K562 (cell line): ENCODE measurements around the gene DRC1. TPM values are rescaled to one million over a fixed set of nuclear protein-coding genes. Genes with fewer than 3 reads are reported as not detected.
"Not testable (repeated sequence)": the region's sequence is repeated elsewhere in the genome, so short reads cannot be mapped to it uniquely, and the experiment has no call there.

Experiments used
- ATAC-seq: fragments of 200-7000 bp; cut with Tn5 transposase; 3 replicates; pipeline ENCODE4 v1.9.1; 2020; ENCODE audit warnings: moderate library complexity
- BruUV-seq: library from RNA; stranded (reverse); fragments of 400-500 nt; replicated peaks from 2 replicates; lab custom pipeline; 2021; lab: Mats Ljungman, UMichigan
- CTCF ChIA-PET: fragments of 300-600 bp; formaldehyde crosslinking; extraction: SDS; loops from one replicate; lab custom pipeline; 2021; ENCODE audit warnings: low intra/inter-chr PET ratio; lab: Yijun Ruan, JAX
- POLR2A ChIA-PET: fragments of 300-600, 350-650 bp; sonication (Branson Sonifier 250); formaldehyde crosslinking; extraction: SDS; loops from one replicate; lab custom pipeline; 2021; ENCODE audit warnings: antibody characterized with exemption, inconsistent platforms; lab: Yijun Ruan, JAX
- DNase-seq, 4 experiments: peaks; one replicate each; pipeline versions ENCODE4 v3.0.0 to v3.0.0-alpha.2; 2011 to 2018; ENCODE audit warnings: low spot score in 3 of 4, mixed read lengths in 3 of 4; ENCODE audit errors: extremely low read depth in 1 of 4
- FAIRE-seq: peaks from 2 replicates; lab custom pipeline; 2011; peaks lifted over from hg19 to GRCh38; lab: Jason Lieb, UNC
- H2AFZ ChIP-seq: 2 replicates; pipeline ENCODE4 v1.6.0; 2011; ENCODE audit warnings: low read depth, low read length, control low read depth, inconsistent platforms
- H3K27ac ChIP-seq: fragments of 200-600 bp; 3 replicates; pipeline ENCODE4 v1.8.0; 2011; ENCODE audit warnings: low read depth, mild to moderate bottlenecking, control low read depth, inconsistent platforms, low read length, moderate library complexity, mixed read lengths; ENCODE audit errors: extremely low read depth
- H3K27me3 ChIP-seq, 2 experiments: fragments of 300-600 bp in 1 of 2; 2 replicates in 1 of 2; 3 replicates in 1 of 2; pipeline versions ENCODE4 v1.6.0 to v1.8.0; 2011; ENCODE audit warnings: inconsistent platforms in 2 of 2, low read length in 2 of 2, mild to moderate bottlenecking in 1 of 2, mixed read lengths in 1 of 2, moderate library complexity in 1 of 2; ENCODE audit not compliant: control insufficient read depth in 2 of 2, insufficient read depth in 2 of 2
- H3K36me3 ChIP-seq: fragments of 300-600 bp; 3 replicates; pipeline ENCODE4 v1.8.0; 2011; ENCODE audit warnings: mild to moderate bottlenecking, low read length, inconsistent platforms; ENCODE audit not compliant: control insufficient read depth, insufficient read depth
- H3K4me1 ChIP-seq, 2 experiments: fragments of 200-600 bp in 1 of 2; replicated peaks in 1 of 2; 2 replicates in 1 of 2; 3 replicates in 1 of 2; pipeline versions ENCODE4 v1.5.1 to v1.8.0; 2011; ENCODE audit warnings: inconsistent platforms in 2 of 2, low read length in 2 of 2, mild to moderate bottlenecking in 1 of 2, mixed read lengths in 1 of 2, moderate library complexity in 1 of 2; ENCODE audit not compliant: control insufficient read depth in 2 of 2, insufficient read depth in 2 of 2
- H3K4me2 ChIP-seq: 2 replicates; pipeline ENCODE4 v1.6.1; 2011; ENCODE audit warnings: low read length, control low read depth, inconsistent platforms, mixed read lengths; ENCODE audit not compliant: insufficient read depth
- H3K4me3 ChIP-seq: fragments of 200-600 bp; sonication (generic), shearing (Covaris generic); 2 replicates; pipeline ENCODE4 v1.5.1; 2016; ENCODE audit warnings: control low read depth, inconsistent platforms
- H3K79me2 ChIP-seq: fragments of 200-600 bp; 3 replicates; pipeline ENCODE4 v1.8.0; 2011; ENCODE audit warnings: low read length, inconsistent platforms; ENCODE audit not compliant: control insufficient read depth, insufficient read depth
- H3K9ac ChIP-seq, 2 experiments: 2 replicates each; pipeline versions ENCODE4 v1.6.0 to v1.6.1; 2011; ENCODE audit warnings: low read depth in 2 of 2, low read length in 2 of 2, control low read depth in 1 of 2, inconsistent platforms in 1 of 2, mild to moderate bottlenecking in 1 of 2, mixed read lengths in 1 of 2; ENCODE audit not compliant: insufficient read depth in 1 of 2
- H3K9me1 ChIP-seq: one replicate; pipeline ENCODE4 v1.6.0; 2011; ENCODE audit warnings: inconsistent platforms, mild to moderate bottlenecking, low read length, moderate library complexity; ENCODE audit not compliant: control insufficient read depth, insufficient read depth
- H3K9me3 ChIP-seq: replicated peaks from 2 replicates; pipeline ENCODE4 v1.5.1; 2011; ENCODE audit warnings: low read depth, low read length, inconsistent platforms; ENCODE audit not compliant: control insufficient read depth, insufficient read depth
- H4K20me1 ChIP-seq: replicated peaks from 2 replicates; pipeline ENCODE4 v1.6.1; 2011; ENCODE audit warnings: low read length, inconsistent platforms, mixed read lengths; ENCODE audit not compliant: control insufficient read depth, insufficient read depth
- WGBS: fragments of 100-300 bp; shearing (Covaris generic); methylation state at CpG from one replicate; pipeline ENCODE4 v1.1.6; 2016; ENCODE audit warnings: low coverage, mixed read lengths; ENCODE audit not compliant: insufficient coverage; ENCODE audit errors: missing lambda C conversion rate; 5-methylcytosine and 5-hydroxymethylcytosine counted together
- in situ Hi-C: fragments of 300-500 bp; cut with MboI; formaldehyde crosslinking; loops from 4 replicates; pipeline ENCODE4 v1.15.0; 2018; ENCODE audit warnings: inconsistent platforms, mixed read lengths
- intact Hi-C: fragments of 100-400 bp; cut with micrococcal nuclease; formaldehyde crosslinking; loops from 2 replicates; pipeline ENCODE4 v1.14.2; 2022
- polyA plus RNA-seq, 8 experiments: library from polyadenylated mRNA; depleted of rRNA in 4 of 8; stranded (reverse) in 5 of 8; unstranded in 3 of 8; fragments of >200 nt; fragmentation: Nextera tagmentation in 2 of 8; fragmentation: Illumina TruSeq in 1 of 8; extraction: Ambion mirVana in 2 of 8; extraction: Trizol in 1 of 8; gene quantifications; 2 replicates each; pipeline versions ENCODE4 v1.2.1 to v1.2.3, GENCODE V29; 2011 to 2014; ENCODE audit warnings: inconsistent platforms in 1 of 8, missing spikeins in 1 of 8
- total RNA-seq, 7 experiments: library from RNA; depleted of rRNA in 6 of 7; stranded (reverse); fragments of >200 nt in 6 of 7; fragmentation: Illumina TruSeq in 2 of 7; extraction: Trizol in 2 of 7; gene quantifications; 2 replicates each; pipeline versions ENCODE4 v1.2.1 to v1.2.3, GENCODE V29; 2011 to 2021; ENCODE audit warnings: low replicate concordance in 1 of 7

The DRC1 gene
- total and polyA plus RNA-seq, 9 of the 15 experiments (the other 6 are each of a cell fraction or from before 2014, with no cell fraction given), result 0.07 to 0.10 TPM; not detected in 7

DNA sequence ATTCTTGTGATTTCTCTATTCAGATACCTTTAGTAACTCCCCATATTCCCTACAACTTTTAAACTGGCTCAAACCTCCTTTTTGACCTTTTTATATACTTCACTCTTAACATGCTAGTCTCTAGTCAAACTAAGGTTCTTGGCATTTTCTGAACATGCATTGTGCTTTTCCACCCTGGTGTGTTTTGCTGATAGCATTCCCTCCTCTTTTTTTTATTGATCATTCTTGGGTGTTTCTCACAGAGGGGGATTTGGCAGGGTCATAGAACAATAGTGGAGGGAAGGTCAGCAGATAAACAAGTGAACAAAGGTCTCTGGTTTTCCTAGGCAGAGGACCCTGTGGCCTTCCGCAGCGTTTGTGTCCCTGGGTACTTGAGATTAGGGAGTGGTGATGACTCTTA lies 32.1 kb upstream of the DRC1 start:
- H2AFZ ChIP-seq, H3K9me1 ChIP-seq, DNase-seq, BruUV-seq, ATAC-seq, H3K27ac ChIP-seq, H3K27me3 ChIP-seq, H3K4me2 ChIP-seq, H3K9ac ChIP-seq, H3K4me1 ChIP-seq, CTCF ChIA-PET, H4K20me1 ChIP-seq, intact Hi-C loops, POLR2A ChIA-PET, FAIRE-seq, H3K4me3 ChIP-seq, in situ Hi-C loops, H3K9me3 ChIP-seq: not testable (repeated sequence)
- peaks cover 12% of the 10 kb centered on the region; the same call in 2 of the 3 replicates for H3K79me2 ChIP-seq
- H3K36me3 ChIP-seq, result peaks cover 72% of the 10 kb centered on the region
- 42% methylated on average over 2 of the region's 2 CpGs for WGBS

DNA sequence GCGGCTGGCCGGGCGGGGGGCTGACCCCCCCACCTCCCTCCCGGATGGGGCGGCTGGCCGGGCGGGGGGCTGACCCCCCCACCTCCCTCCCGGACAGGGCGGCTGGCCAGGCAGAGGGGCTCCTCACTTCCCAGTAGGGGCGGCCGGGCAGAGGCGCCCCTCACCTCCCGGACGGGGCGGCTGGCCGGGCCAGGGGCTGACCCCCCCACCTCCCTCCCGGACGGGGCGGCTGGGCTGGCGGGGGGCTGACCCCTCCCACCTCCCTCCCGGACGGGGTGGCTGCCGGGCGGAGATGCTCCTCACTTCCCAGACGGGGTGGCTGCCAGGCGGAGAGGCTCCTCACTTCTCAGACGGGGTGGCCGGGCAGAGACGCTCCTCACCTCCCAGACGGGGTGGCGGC lies 30.8 kb upstream of the DRC1 start:
- no CpG with 5 or more reads among the region's 31 CpGs for WGBS
- H3K4me2 ChIP-seq, H3K9me3 ChIP-seq, CTCF ChIA-PET, in situ Hi-C loops, POLR2A ChIA-PET, BruUV-seq, FAIRE-seq, H3K4me3 ChIP-seq, DNase-seq, H3K27ac ChIP-seq, H3K9ac ChIP-seq, H3K4me1 ChIP-seq, ATAC-seq, H3K27me3 ChIP-seq, intact Hi-C loops, H3K9me1 ChIP-seq, H2AFZ ChIP-seq, H3K79me2 ChIP-seq, H4K20me1 ChIP-seq: not testable (repeated sequence)
- H3K36me3 ChIP-seq, result peaks cover 74% of the 10 kb centered on the region
